GM18508 (cell line): ENCODE measurements around the gene P4HA2.

Source experiments
- ATAC-seq: cut with Tn5 transposase; IDR thresholded peaks from one replicate; pipeline ENCODE4 v1.9.1; 2021; ENCODE audit warnings: moderate number of reproducible peaks; ENCODE audit not compliant: insufficient read depth, unreplicated experiment

P4HA2 gene

GRCh38 chr5:132253008-132253441 is 25.4 kb upstream of the P4HA2 start:
- ATAC-seq = no peak

GRCh38 chr5:132251220-132251725 is 23.6 kb upstream of the P4HA2 start:
- no peak for ATAC-seq

- no peak for ATAC-seq
Measured at GRCh38 chr5:132250547-132250946, 22.9 kb upstream of the P4HA2 start.

DNA sequence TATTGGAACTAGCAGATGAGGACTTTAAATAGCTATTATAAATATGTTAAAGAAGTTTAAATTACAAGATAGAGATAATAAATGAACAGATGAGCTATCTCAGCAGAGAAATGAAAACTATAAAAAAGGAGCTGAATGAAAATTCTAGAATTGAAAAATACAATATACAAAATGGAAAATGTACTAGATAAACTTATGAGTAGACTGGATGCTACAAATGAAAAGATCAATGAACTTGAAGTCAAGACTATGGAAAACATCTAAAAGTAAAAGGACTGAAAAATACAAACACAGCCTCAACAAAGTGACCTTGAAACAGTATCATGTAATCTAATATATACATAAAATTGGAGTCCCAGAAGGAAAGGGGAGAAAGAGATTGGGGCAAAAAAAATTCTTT is 19.2 kb upstream of the P4HA2 start:
- ATAC-seq = no peak

- no peak for ATAC-seq
Measured at GRCh38 chr5:132245593-132245992, 17.9 kb upstream of the P4HA2 start.

GRCh38 chr5:132243366-132243977 is 15.8 kb upstream of the P4HA2 start:
- ATAC-seq = no peak

DNA sequence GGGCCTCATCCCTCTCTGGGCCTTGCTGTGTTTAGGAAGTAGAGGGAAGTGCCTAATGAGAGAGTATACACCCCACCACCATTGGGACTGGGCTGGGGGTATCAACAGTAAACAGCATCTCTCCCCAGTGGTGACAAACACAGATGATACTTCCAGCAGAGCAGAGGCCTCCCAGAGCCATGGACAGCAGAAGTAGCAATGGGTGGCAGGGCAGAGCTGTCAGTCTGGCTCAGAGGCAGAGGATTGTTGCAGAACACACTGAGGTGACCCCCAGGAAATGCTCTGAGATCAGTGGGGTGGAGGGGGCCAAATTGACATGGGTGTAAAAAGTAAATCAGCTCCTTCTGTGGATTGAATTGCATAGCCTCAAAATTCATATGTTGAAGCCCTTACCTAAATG is 12.1 kb upstream of the P4HA2 start:
- no peak for ATAC-seq

DNA sequence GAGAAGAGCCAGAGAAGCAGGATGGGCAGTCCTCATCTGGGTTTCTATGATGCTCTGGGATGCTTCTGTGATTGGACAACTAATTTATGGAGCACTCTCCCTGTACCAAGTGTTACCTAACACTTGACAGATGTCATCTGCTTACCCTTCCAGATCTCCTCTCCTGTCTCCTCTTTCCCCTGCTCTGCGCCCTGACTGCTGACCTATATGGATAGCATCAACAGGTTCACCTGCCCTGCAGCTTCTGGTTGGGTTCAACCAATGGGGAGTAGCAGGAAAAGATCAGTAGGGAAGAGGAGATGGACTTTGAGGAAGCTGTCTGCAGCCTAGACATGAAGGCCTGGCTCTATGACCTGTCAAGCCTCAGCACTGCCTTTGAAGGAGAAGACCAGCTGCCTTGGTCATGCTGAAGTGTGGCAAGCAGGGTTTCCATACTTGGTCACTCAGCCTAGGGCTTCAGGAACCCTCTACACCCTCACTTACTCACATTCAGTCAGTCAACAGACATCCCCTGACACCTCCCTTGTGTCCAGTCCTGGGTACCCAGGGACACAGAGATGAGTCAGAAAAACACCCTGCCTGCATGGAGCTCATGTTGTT is 11.3 kb upstream of the P4HA2 start:
- no peak for ATAC-seq

- ATAC-seq = peak; percentile 81
Measured at GRCh38 chr5:132238169-132238744, 10.6 kb upstream of the P4HA2 start.

DNA sequence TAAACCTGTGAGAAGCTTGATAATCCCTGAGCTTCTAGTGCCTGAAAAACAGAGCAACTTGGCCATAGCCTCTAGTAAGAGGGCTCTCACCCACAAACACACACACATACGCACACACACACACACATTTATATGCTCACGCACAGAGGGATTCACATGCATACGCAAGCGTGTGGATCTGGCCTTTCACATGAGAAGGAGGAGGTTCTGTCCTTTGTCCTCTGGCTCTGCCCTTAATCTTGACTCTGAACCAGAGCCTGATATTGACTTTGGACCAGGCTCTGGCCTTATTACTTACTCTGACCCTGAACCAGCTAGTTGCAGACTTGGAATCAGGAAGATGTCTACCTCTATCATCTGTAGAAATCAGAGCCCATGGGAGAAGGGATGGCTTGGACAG is 10.0 kb upstream of the P4HA2 start:
- ATAC-seq = no peak

DNA sequence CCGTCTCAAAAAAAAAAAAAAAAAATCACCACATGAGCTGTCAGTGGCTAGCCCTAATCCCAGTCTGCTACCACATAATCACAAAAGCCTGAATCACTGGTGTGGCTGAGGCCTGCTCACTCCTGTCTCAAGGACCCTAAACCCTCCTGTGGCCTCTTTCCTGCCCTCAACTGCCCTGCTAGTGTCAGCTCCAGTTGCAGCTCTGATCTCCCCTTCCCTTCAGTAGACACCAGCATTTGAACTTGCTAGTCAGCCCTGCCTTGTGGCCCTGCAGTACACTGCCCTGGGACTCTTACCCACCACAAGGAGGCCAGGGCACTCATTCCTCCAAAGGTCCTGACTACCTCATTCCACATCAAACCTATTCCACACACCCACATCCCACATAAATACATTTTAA is 9.5 kb upstream of the P4HA2 start:
- no peak for ATAC-seq

DNA sequence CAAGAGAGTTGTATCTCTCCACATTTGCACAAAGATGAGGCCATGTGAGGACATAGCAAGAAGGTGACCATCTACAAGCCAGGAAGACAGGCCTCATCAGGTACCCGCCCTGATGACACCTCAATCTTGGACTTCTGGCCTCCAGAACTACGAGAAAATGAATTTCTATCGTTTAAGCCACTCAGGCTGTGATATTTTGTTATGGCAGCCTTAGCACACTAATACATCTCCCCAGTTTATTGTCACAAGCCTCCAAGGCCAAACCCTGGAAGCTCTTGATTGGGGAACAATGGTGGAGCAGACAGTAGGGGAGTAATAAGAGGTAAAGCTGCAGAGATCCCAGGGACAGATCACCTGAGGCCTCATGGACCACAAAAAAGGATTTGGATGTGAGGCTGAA is 7.7 kb upstream of the P4HA2 start:
- no peak for ATAC-seq

DNA sequence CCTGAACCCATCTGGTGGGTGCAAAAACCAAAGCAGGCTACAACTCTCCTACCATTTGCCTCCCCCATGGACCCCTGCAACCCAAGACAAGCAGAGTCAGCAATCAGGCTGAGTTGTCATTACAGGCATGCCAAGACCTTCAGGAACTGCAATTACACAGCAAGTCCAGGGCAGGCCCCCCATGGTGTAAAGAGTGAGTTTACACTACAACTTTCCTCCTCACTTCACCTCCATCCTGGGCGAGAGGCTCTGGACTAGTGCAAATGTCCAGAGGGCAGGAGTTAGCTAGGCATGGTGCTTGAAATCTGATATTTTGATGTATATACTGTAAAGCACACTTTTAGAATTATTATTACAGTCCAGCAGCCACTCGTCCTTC is 7.0 kb upstream of the P4HA2 start:
- no peak for ATAC-seq

GRCh38 chr5:132233811-132234683 is 6.4 kb upstream of the P4HA2 start:
- no peak for ATAC-seq

DNA sequence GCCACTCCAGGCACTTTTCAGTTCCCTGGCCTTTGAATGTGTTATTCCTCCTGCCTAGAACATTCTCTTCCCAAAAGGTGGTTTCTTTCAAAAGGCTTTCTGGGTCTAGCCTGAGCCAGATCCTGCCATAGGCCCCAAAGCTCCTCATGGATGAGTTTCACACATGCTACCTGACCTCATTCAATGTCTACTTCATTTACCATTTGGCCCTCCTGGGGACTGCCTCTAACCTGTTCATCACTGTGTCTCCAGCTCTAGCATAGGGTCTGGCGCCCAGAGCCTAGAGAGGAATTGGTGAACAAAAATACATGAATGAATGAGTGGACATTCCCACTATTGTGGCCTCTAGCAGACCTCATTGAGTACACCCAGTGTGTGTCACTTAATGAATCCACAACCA is 5.4 kb upstream of the P4HA2 start:
- ATAC-seq = no peak

- ATAC-seq = no peak
Measured at GRCh38 chr5:132232465-132232864, 4.8 kb upstream of the P4HA2 start.

GRCh38 chr5:132230871-132231270 is 3.2 kb upstream of the P4HA2 start:
- ATAC-seq = no peak

- no peak for ATAC-seq
Measured at GRCh38 chr5:132229236-132229635, 1.6 kb upstream of the P4HA2 start.

DNA sequence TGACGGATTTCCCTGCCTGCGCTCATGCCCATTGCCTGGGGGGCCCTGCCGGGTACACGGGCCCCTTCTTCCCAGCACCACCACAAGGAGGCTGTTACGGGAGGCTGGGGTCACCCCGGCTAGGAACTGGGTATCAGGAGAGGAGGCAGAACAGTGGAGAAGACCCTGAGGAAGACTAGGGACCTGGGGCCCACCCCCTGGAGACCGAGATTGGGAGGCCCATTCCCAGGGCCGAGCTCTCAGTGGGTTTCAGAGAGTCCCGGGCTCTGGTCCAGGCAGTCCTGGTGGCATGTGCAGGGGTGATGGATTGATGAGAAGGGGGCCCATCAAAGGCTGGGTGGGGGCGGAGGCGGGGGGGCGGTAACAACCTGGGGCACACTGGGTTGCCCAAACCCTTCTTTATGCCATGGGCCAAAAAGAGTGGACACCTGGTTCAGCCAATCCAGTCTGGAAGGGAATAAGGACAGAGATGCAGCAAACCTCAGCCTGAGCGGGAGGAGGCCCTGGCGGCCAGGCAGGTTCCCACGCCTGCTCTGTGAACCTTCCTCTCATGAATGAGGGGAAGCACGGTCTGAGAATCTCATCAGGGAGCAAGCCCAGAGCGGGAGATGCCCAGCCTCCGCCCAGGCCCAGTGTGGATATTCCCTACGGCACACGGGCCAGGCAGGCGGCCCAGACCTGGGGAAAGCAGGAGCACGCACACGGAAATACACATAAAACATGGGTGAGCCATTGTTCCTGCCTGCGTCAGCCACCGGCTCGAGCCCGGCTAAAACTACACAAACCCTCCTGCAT is 785 bp upstream of the P4HA2 start:
- ATAC-seq = no peak

- ATAC-seq = no peak
Measured at GRCh38 chr5:132227235-132227484, 493 bp downstream of the P4HA2 start.
